Mucosa of gallbladder (tissue), 1 donor: ENCODE measurements around the gene IRF2BP2. TPM values are rescaled to one million over a fixed set of nuclear protein-coding genes. Genes with fewer than 3 reads are reported as not detected.

ENCODE experiments used
- DNase-seq: peaks from one replicate; pipeline ENCODE4 v3.0.0-alpha.2; 2020; ENCODE audit warnings: low spot score
- total RNA-seq: library from RNA; stranded (reverse); gene quantifications from one replicate; pipeline ENCODE4 v1.2.1, GENCODE V29; 2021
- donor health status: DM: no; HTN: no; CAD: no.

Gene IRF2BP2
- total RNA-seq, 1 donor from 2014 or later = 231 TPM

DNA sequence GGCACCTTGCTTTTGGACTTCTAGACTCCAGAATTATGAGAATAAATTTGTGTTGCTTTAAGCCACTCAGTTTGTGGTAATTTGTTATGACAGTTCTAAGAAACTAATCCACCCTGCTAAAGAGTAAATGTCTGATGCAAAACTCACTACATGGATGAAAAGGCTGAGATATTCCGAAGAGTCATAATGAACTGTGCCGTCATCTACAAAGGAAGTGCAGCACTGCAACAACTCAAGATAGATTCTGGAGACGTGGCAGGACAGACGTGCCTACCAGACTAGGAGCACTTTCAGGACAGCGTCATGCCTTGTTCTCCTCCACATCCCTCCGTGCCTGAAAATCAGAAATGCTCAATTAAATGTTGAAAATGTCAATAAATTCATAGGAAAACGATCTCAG is 24.4 kb upstream of the IRF2BP2 start:
- no peak for DNase-seq

DNA sequence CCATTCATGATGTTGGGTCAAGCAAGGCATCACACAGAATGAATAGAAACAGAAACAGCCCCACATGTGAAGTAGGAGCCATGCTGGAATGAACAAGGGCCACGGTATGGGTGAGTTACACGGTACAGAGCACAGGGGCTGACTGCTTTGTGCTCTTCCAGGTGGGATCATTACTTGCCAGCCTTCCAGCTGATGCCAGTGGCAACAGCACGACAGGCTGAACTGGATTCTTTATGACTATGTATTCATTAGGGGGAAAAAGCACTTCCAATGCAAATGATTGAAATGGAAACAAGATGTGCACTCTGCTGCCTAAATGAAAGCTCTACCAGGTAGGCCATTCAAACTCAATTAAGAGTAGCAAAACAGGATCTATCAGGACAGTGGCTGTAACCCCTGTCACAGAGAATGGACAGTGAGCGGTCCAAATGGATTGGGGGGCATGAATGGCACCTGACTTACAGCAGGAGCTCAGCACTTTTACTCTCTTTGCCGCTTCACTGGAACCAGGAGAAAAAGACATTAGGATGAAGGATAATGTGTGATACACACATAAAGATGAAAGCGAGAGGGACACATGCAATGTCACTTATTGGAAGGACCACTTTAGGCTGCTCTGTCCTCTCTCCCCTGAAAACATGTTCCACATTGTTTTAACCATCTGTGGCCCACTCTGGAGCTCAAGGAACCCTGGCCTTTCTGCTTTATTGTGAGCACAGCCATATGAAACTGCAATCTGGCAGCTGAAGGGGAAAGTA is 23.4 kb upstream of the IRF2BP2 start:
- no peak for DNase-seq

DNA sequence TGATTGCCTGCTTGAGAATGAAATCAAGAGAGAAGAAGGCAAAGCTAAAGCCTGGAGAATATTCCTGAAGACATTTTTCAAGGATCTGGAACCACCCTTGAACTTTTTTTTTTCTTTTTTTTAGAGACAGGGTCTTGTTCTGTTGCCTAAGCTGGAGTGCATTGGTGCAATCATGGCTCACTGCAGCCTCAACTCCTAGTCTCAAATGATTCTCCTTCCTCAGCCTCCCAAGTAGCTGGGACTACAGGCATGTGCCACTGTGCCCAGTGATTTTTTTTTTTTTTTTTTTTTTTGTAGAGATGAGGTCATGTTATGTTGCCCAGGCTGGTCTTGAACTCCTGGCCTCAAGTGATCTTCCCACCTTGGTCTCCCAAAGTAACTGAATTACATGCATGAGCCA is 22.2 kb upstream of the IRF2BP2 start:
- DNase-seq = no peak

DNA sequence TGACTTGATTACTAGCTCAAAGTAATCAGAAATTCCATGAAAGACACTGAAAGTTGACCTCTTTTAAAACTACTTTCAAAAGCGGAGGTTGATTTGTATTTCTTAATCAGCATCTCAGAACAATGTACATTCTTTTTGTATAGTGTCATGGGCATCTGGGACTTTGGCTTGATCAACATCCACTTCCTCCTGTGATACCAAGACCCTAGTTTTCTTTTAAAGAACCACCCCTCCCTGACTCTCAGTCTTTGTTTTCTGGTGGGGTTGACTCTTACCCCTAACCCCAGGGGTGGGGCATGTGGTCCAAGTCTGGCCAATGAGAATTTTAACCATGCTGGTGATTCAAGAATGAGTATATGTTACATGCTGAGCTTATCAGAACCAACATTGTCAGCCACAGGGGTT is 21.7 kb upstream of the IRF2BP2 start:
- DNase-seq = peak; percentile 47

DNA sequence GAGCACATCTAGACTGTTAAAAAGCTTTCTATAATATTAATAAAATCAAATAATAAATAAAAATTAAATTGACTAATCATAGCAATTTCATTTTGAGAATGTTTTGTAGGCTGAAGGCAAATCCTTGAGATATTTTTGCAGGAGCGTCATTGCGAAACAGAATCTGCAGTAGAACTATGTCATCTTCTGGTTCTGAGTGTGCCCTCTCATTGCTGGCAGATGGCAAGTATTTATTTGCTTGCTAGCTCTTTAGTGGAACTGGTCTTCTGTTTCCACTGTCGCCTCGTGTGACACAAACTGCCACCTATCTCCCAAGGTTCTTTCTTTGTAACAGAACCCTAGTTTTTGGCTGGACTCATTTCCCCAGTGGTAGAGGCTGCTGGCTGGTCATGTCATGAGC is 19.0 kb upstream of the IRF2BP2 start:
- no peak for DNase-seq

DNA sequence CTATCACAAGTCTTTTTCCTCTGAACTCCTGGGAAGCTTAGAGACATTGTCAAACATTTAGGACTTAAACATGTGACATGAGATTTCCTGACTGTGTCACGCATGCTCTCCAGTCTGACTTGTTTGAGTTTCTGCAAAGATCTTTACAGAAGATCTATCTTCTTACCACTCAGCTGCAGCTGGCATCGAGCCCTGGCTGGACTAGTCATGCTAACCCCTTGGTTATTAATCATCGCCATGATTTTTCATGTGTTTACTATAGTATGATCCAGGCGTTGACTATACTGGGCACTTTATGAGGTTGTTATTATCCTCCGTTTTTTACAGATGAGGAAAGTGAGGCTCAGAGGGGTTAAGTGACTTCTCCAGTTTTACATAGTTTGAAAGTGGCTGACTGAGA is 18.1 kb upstream of the IRF2BP2 start:
- DNase-seq = peak; percentile 72

DNA sequence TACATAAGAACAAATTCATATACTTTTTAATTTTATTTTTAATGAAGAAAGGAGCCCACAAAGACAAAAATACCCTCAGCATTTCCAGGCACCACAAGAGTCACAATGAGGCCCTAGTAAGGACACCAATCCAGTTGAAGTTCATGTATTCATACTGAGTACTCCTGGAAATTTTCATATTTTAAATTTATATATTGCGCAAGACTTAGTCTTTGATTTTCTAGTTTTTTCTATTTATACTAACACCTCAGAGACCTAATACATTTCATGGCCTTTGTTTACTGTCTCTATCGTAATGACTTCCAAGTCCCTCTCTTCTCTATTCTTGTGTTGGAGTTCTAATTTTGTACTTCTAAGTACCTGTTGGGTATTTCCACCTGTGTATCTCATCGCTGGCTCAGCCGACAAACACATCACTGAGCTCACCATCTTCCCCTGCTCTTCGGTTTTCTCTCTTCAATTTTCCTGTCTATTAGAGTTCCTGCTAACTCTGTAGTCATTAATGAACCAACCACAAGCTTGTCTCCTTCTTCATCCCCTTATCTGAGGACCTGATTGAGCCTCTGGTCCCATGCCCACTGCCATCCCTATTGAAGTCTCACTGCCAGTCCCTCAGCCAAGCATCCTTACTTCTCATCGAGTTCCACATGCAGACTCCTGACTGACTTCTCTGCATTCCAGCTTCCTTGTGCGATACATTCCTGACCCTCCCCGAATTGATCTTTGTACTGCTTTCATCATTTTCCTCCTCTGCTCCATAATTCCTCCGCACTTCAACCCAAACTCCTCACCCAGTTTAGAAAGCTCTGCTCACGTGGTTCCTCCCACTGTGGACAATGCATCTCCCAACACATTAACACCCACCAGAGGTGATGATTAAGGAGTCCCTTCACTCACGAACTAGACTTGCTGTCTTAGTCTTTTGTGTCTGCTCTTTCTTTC is 17.3 kb upstream of the IRF2BP2 start:
- peak; percentile 57 for DNase-seq

DNA sequence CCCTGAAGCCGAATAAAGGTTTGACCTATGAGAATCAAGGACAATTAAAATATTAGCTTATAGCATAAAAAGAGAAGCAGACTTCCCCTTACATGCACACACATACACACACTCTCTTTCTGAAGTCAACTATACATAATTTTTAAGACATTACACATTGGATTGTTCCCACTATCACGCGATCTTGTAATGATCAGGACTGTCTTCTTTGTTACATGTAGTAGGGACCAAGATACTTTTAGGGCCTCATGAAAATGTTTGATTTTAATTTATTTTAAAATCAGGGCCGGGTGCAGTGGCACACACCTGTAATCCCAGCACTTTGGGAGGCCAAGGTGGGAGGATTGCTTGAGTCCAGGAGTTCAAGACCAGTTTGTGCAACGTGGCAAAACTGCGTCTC is 16.4 kb upstream of the IRF2BP2 start:
- no peak for DNase-seq

DNA sequence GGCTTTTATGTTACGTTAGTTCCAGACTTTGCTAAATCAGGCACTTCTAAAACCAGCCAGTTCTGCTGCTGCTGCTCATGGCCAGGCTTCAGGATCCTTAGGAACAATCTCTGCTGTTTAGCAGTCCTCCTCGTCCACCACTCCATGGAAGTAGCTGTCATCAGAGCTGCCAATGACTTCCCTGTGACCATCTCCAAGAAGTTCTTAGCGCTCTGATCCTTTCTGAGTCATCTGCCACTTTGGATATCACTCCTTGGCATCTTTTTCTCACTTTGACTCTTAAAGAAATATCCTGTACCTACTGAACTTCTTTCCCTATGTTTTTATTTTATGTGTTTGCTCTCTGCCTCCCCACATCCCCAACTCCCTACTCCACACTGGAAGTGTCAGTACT is 14.7 kb upstream of the IRF2BP2 start:
- DNase-seq = no peak

DNA sequence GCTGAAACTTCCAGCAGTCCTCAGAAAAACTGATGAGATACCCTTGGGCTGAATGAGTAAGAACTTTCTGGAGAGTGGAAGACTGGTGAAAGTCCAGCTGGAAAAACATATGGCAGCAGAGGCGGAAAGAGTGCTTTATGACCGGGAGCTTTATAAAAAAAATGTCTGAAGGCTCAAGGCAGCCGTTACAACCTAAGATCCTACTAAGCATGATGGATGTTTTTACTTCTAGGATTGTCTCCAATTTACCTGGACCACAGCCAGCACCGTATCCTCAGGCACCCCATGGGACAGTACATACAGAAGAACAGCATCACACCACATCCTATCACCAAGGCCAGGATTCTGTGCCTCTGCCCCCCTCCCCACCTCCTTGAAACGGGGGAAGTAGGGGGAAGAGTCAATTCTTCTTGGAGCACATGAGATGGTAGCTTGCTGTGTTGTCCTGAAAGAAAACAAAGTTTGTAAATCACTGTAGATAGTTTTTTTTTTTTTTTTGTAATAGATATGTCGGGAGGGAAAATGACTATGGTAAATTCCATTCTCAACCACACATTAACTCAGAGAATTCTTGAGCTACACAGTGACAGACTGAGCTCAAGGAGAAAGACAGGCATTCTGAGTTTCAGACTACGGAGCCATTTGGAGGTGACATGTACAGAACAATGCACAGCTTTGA is 11.8 kb upstream of the IRF2BP2 start:
- DNase-seq = no peak

DNA sequence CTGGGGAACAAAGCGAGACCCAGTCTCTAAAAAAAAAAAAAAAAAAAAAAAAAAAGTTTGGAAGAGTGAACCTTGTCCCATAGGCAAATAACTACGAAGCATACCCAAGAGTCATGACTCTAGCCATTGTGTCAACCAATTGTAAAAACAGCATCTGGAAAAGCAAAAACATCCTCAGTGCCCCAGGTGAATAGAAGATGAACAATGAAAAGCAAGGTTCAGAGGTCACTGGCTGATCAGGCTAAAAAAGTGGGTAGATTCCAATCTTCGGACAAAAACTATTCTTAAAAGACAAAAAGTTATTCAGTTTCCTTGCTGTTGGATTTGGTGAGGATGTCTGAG is 11.1 kb upstream of the IRF2BP2 start:
- DNase-seq = no peak

DNA sequence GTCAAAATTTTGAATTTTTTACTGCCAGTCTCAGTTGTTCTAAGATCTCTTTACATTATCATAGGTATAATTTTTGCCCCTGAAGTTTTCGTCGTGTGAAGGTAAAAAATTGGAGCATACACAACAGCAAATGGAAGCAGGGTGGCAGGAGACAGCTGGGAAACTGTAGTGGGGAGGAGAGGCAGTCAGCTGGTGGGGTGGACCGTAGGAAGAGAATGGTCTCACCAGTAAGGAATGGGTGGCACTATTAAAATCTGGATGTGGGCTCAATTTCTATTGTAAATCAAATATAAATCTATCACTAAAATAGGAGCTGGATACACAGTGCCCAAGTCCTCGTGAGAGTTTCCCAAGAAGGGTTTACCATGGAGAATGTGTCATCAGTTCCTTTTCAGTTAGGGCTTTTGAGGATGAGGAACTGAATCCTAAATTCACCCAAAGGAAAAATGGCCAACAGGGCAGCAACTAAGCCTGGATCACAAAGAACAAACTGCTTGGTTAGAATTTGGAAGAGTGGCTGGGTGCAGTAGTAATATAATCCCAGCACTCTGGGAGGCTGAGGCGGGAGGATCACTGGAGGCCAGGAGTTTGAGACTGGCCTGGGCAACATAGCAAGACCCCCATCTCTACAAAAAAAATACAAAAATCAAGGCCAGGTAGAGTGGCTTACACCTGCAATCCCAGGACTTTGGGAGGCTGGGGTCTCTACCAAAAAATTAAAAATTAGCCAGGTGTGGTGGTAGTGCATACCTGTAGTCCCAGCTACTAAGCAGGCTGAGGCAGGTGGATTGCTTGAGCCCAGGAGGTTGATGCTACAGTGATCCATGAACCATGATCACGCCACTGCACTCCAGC is 10.5 kb upstream of the IRF2BP2 start:
- no peak for DNase-seq

DNA sequence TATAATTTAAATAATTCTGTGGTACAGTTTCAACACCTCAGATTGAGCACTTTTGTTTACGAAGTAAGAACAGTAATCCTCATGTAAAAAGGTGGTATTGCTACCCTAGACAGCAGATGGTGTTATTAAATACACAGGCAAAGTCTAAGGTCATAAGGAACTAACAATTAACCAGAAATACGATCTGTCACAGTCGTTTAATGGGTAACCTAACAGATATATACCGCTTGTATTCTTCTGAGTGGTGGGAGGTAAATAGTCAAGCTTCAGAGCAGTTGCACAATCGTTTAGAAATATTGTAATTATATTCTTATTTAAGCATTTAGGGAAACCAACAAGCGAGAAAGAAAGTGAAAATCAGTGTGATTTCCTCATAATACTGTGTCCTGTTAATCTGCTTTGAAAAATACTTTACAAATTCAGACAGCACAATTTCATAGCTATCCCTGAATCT is 9.8 kb upstream of the IRF2BP2 start:
- no peak for DNase-seq

DNA sequence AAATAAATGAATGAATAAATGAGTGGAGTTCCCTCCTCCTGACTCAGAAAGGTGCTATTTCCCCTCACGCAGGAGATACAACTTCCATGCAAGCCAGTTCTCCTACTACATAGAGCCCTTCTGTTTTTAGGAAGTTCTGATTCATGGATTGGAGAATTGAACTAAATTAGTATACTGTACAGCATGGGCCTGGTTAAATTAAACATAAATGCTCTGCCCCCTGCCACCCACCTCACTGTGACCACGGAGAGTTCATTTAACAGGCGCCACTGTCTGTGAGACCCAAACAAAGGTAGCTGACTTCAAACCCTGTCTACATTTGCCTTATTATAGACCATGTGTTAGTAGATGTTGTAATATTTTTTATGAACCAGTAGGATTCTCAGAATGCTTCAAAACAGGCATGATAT is 9.1 kb upstream of the IRF2BP2 start:
- DNase-seq = no peak

DNA sequence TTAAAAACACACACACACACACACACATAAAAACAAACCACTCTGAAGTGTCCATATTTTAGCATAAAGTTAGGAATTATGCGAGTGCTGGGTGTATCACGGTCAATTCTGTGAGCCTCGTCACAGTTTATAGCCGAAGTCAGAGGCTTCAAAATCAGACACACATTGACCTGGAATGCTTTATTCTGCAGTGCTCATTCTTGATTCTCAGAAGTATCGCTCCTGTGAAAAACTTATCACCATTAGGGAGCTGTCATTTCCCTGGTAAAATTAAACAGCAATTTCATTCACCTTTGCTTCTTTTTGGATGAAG is 8.7 kb upstream of the IRF2BP2 start:
- DNase-seq = no peak

DNA sequence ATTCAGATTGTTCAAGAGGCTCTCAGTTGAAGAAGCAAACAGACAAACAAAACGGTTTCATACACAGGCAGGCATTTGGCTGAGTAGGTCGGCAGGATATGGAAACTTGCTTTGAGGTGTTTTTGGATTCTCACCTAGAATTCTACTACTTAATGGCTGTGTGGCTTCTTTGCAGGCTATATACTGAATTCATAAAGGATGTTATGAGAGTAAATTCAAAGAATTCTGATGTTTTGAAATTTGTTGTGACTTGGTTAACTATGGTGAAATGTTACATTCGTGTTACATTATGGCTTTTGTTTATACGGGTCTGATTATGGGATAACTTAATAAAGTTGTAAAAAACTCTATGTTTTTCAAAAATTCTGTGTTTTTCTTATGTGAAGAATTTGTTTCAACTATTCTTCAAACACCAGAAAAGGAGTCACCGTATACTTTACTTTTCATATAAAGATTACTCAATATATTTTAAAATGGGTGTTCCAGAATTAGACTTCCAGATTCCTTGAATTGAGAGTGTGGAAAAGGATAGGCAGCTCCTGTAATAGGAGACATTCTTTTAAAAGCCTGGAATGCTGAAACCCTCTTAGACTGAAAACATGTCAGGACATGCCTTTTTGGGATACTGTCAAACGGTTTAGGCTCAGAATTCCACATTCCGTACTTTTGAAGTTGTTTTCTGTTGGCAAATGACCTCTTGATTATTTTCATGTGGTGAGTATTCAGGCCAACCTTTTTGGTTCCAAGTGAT is 8.2 kb upstream of the IRF2BP2 start:
- no peak for DNase-seq

DNA sequence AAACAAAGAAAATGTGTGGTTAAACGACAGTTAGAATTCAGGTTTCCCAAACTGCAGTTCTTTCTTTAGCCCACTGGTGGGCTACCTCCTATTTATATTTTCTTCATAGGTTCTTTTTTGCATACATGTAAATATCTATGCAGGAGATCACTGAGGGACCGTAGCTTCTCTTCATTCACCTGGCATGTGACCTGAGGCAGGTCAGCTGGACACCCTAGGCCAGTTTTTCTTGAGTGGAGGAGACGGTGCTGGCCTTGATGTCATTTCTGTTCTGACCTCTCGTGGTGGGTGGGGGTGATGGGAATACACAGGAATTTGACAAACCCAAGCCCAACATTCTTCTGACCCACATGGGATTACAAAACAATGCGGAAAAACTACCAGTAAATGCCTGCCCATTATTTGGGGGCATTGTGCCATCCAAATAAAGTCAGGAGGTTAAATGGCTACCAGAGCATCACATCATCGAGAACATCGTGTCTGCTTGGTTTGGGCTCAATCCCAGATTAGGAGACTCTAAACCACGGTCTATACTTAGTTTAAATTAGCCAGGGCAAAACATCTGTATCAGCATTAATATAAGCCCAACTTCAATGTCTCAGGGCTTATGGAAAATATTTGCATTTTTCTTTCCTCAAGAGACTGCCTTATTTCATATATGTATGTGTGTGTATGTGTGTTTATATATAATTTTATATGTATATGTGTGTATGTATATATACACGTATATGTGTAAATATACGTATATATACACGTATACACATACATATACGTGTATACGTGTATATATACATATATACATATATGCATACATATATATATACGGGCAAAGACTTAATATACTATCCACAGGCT is 7.4 kb upstream of the IRF2BP2 start:
- no peak for DNase-seq

DNA sequence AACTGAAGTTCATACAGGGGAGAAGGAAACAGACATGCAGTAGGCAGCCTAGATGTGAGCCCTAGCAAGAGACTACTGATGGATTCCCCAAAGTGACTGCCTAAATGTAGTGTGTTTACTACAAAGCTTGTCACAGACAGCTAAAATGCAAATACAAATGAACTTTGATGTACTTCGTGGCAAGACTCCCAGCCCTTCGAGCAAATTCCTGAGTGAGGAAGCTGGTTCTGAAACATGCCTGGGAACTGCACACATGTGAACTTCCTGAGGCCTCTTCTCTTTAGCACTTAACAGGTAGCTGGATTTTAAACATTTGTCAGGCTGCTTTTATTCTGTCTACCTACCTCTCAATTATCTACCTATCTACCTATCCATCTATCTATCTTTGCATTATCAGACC is 6.7 kb upstream of the IRF2BP2 start:
- no peak for DNase-seq

DNA sequence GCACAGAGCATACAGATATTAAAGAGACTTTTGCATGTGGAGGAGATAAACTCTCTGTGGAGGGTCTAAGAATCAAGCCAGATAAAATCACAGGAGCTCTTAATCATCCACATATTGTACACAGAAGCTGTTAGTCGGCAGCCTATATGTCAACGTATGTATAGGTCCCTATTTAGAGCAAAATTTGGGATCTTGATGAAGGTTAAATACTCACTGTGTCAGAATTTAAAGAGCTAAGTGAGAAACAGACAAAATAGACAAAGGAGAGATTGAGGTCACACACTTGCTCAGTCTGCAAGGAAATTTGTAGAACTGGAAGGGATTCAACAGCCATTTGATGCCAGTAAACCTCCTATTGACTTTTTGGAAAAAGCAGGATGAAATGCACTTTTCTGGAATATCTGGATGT is 4.1 kb upstream of the IRF2BP2 start:
- no peak for DNase-seq
